Retinal pigment epithelial cell (primary cell): Measurements from ENCODE around the gene MVB12B.
"Not testable (repeated sequence)": the region's sequence is repeated elsewhere in the genome, so short reads cannot be mapped to it uniquely, and the experiment has no call there.

Experiments used
- DNase-seq: peaks from one replicate; pipeline ENCODE4 v3.0.0-alpha.2; 2010; ENCODE audit warnings: low read depth
- H3K4me3 ChIP-seq: 2 replicates; pipeline ENCODE4 v1.5.1; 2011; ENCODE audit warnings: mild to moderate bottlenecking, low read length, control low read depth, moderate library complexity
- CTCF ChIP-seq: conservative IDR thresholded peaks from 2 replicates; pipeline ENCODE4 v1.5.1; 2011; ENCODE audit warnings: low read depth, low read length, control low read depth, inconsistent platforms

The MVB12B gene

GRCh38 chr9:126534431-126535186 lies 208.0 kb downstream of the MVB12B start:
- H3K4me3 ChIP-seq, result no peak overlapping the region
- DNase-seq, result no peak
- no peak for TF ChIP-seq CTCF

GRCh38 chr9:126536131-126536530 lies 209.5 kb downstream of the MVB12B start:
- TF ChIP-seq CTCF, result no peak
- DNase-seq, result no peak
- no peak overlapping the region for H3K4me3 ChIP-seq

GRCh38 chr9:126536841-126537465 lies 210.3 kb downstream of the MVB12B start:
- no peak overlapping the region for H3K4me3 ChIP-seq
- TF ChIP-seq CTCF, result no peak
- DNase-seq, result no peak

- no peak for TF ChIP-seq CTCF
- no peak for DNase-seq
- H3K4me3 ChIP-seq, result no peak overlapping the region
Measured at GRCh38 chr9:126538550-126538949, 211.9 kb downstream of the MVB12B start.

GRCh38 chr9:126540398-126540797 lies 213.8 kb downstream of the MVB12B start:
- H3K4me3 ChIP-seq, DNase-seq: not testable (repeated sequence)

- DNase-seq, result no peak
- TF ChIP-seq CTCF, result no peak
- no peak overlapping the region for H3K4me3 ChIP-seq
Measured at GRCh38 chr9:126543490-126543889, 216.9 kb downstream of the MVB12B start.

GRCh38 chr9:126545106-126545505 lies 218.5 kb downstream of the MVB12B start:
- TF ChIP-seq CTCF, result no peak

More at GRCh38 chr9:126545106-126545505, 218.5 kb downstream of the MVB12B start:
- H3K4me3 ChIP-seq, result no peak overlapping the region
- no peak for DNase-seq
